H1 (cell line): ENCODE results near the gene PPP6R1. TPM values are rescaled to one million over a fixed set of nuclear protein-coding genes. Genes with fewer than 3 reads are reported as not detected.

ENCODE experiments used
- CTCF ChIA-PET: fragments of 300-600 bp; sonication (Branson Sonifier 250); formaldehyde crosslinking; loops from one replicate; lab custom pipeline; 2021; ENCODE audit not compliant: partially characterized antibody; lab: Charles Lee
- POLR2A ChIA-PET: fragments of 300-600 bp; sonication (Branson Sonifier 250); formaldehyde crosslinking; loops from one replicate; lab custom pipeline; 2021; ENCODE audit warnings: inconsistent platforms; ENCODE audit not compliant: partially characterized antibody; lab: Charles Lee
- DNase-seq, 2 experiments: peaks; one replicate each; pipeline versions ENCODE4 v3.0.0 to v3.0.0-alpha.2; 2010 to 2022; ENCODE audit warnings: low spot score in 2 of 2, low read depth in 1 of 2, mixed read lengths in 1 of 2
- FAIRE-seq: peaks from 2 replicates; lab custom pipeline; 2011; peaks lifted over from hg19 to GRCh38; lab: Jason Lieb, UNC
- H2AFZ ChIP-seq: 2 replicates; pipeline ENCODE4 v1.8.1; 2012; ENCODE audit warnings: low read length, inconsistent platforms
- H2AK5ac ChIP-seq: 2 replicates; pipeline ENCODE4 v1.6.1; 2013; ENCODE audit warnings: low read depth, low read length
- H2BK120ac ChIP-seq: replicated peaks from 2 replicates; pipeline ENCODE3; 2013; ENCODE audit warnings: low read depth, low read length, inconsistent platforms
- H2BK12ac ChIP-seq: 2 replicates; pipeline ENCODE4 v1.6.1; 2013; ENCODE audit warnings: low read depth, low read length
- H2BK15ac ChIP-seq: 2 replicates; pipeline ENCODE4 v1.6.1; 2013; ENCODE audit warnings: low read length
- H2BK20ac ChIP-seq: 2 replicates; pipeline ENCODE4 v1.6.1; 2013; ENCODE audit warnings: low read length
- H2BK5ac ChIP-seq: 2 replicates; pipeline ENCODE4 v1.6.1; 2013; ENCODE audit warnings: low read depth, low read length
- H3K14ac ChIP-seq: 2 replicates; pipeline ENCODE4 v1.6.1; 2013; ENCODE audit warnings: inconsistent platforms; ENCODE audit not compliant: insufficient read length
- H3K18ac ChIP-seq: 2 replicates; pipeline ENCODE4 v1.6.1; 2013; ENCODE audit warnings: low read length; ENCODE audit errors: extremely low read depth
- H3K23ac ChIP-seq: 2 replicates; pipeline ENCODE4 v1.6.1; 2013; ENCODE audit warnings: inconsistent platforms; ENCODE audit not compliant: insufficient read length
- H3K23me2 ChIP-seq: 2 replicates; pipeline ENCODE4 v1.6.1; 2013; ENCODE audit warnings: low read depth, low read length
- H3K27ac ChIP-seq: 2 replicates; pipeline ENCODE4 v1.6.1; 2011; ENCODE audit warnings: low read depth, low read length, inconsistent platforms
- H3K27me3 ChIP-seq, 4 experiments: replicated peaks in 1 of 4; 1 replicate in 1 of 4; 2 replicates in 3 of 4; pipeline versions ENCODE4 v1.6.1 to v1.8.1; 2011 to 2013; ENCODE audit warnings: low read length in 3 of 4, mild to moderate bottlenecking in 3 of 4, inconsistent platforms in 2 of 4, mixed read lengths in 2 of 4, moderate library complexity in 1 of 4; ENCODE audit not compliant: control insufficient read depth in 3 of 4, insufficient read depth in 3 of 4; ENCODE audit errors: extremely low read depth in 1 of 4
- H3K36me3 ChIP-seq, 4 experiments: 2 replicates each; pipeline versions ENCODE4 v1.6.1 to v1.8.1; 2011 to 2013; ENCODE audit warnings: mild to moderate bottlenecking in 4 of 4, low read length in 3 of 4, moderate library complexity in 2 of 4, control low read depth in 1 of 4, inconsistent platforms in 1 of 4; ENCODE audit not compliant: insufficient read depth in 4 of 4, control insufficient read depth in 2 of 4
- H3K4ac ChIP-seq: replicated peaks from 2 replicates; pipeline ENCODE3; 2013; ENCODE audit warnings: low read length, low read depth, mixed read lengths, inconsistent platforms; ENCODE audit not compliant: insufficient read length
- H3K4me1 ChIP-seq, 4 experiments: replicated peaks in 1 of 4; 1 replicate in 1 of 4; 2 replicates in 3 of 4; pipeline versions ENCODE4 v1.6.1 to v1.8.1; 2011 to 2013; ENCODE audit warnings: low read length in 3 of 4, inconsistent platforms in 2 of 4, mixed read lengths in 1 of 4; ENCODE audit not compliant: insufficient read depth in 4 of 4, control insufficient read depth in 3 of 4
- H3K4me2 ChIP-seq, 2 experiments: 2 replicates each; pipeline versions ENCODE4 v1.6.1 to v1.8.1; 2011 to 2013; ENCODE audit warnings: low read depth in 2 of 2, low read length in 2 of 2, control low read depth in 1 of 2, inconsistent platforms in 1 of 2, mild to moderate bottlenecking in 1 of 2; ENCODE audit not compliant: insufficient read depth in 1 of 2
- H3K4me3 ChIP-seq, 4 experiments: fragments of 200-600, 300-600 bp in 1 of 4; sonication (generic), shearing (Covaris generic), sonication (Bioruptor Twin) in 1 of 4; 2 replicates each; pipeline versions ENCODE4 v1.5.1 to v1.8.1; 2011 to 2016; ENCODE audit warnings: low read length in 4 of 4, low read depth in 3 of 4, control low read depth in 2 of 4, inconsistent platforms in 2 of 4, mild to moderate bottlenecking in 2 of 4, mixed read lengths in 1 of 4, moderate library complexity in 1 of 4; ENCODE audit not compliant: insufficient read depth in 2 of 4; ENCODE audit errors: extremely low read depth in 1 of 4
- H3K56ac ChIP-seq: replicated peaks from 2 replicates; pipeline ENCODE3; 2013; ENCODE audit warnings: low read depth, mild to moderate bottlenecking, mixed read lengths, low read length, inconsistent platforms; ENCODE audit not compliant: insufficient read length
- H3K79me1 ChIP-seq: 2 replicates; pipeline ENCODE4 v1.6.1; 2013; ENCODE audit warnings: low read depth, low read length, control low read depth
- H3K79me2 ChIP-seq, 2 experiments: 2 replicates each; pipeline versions ENCODE4 v1.6.1 to v1.8.1; 2012 to 2013; ENCODE audit warnings: low read length in 2 of 2, mild to moderate bottlenecking in 2 of 2, inconsistent platforms in 1 of 2; ENCODE audit not compliant: insufficient read depth in 2 of 2, control insufficient read depth in 1 of 2
- H3K9ac ChIP-seq, 4 experiments: replicated peaks in 1 of 4; 1 replicate in 1 of 4; 2 replicates in 3 of 4; pipeline versions ENCODE4 v1.6.1 to v1.8.1; 2011 to 2013; ENCODE audit warnings: low read depth in 3 of 4, low read length in 3 of 4, control low read depth in 2 of 4, mild to moderate bottlenecking in 2 of 4, moderate library complexity in 2 of 4, inconsistent platforms in 1 of 4; ENCODE audit errors: extremely low read depth in 1 of 4
- H3K9me3 ChIP-seq, 2 experiments: 2 replicates each; pipeline versions ENCODE4 v1.6.1 to v1.8.1; 2012 to 2013; ENCODE audit warnings: mild to moderate bottlenecking in 2 of 2, moderate library complexity in 2 of 2, control low read depth in 1 of 2, inconsistent platforms in 1 of 2, low read depth in 1 of 2, low read length in 1 of 2, mixed read lengths in 1 of 2; ENCODE audit not compliant: insufficient read depth in 2 of 2
- H4K20me1 ChIP-seq, 2 experiments: replicated peaks in 1 of 2; 2 replicates each; pipeline versions ENCODE3 to v1.8.1; 2011 to 2013; ENCODE audit warnings: inconsistent platforms in 2 of 2, low read length in 2 of 2, mild to moderate bottlenecking in 1 of 2; ENCODE audit not compliant: insufficient read depth in 2 of 2, control insufficient read depth in 1 of 2
- H4K5ac ChIP-seq: 2 replicates; pipeline ENCODE4 v1.6.1; 2013; ENCODE audit warnings: low read length, low read depth, mixed read lengths, inconsistent platforms; ENCODE audit not compliant: insufficient read length
- H4K8ac ChIP-seq: 2 replicates; pipeline ENCODE4 v1.8.0; 2013; ENCODE audit warnings: mild to moderate bottlenecking, moderate library complexity, low read length, inconsistent platforms; ENCODE audit not compliant: insufficient read depth; ENCODE audit errors: extremely low read depth
- H4K91ac ChIP-seq: replicated peaks from 2 replicates; pipeline ENCODE3; 2013; ENCODE audit warnings: low read length, mixed read lengths, inconsistent platforms; ENCODE audit not compliant: insufficient read length
- EGR1 ChIP-seq: IDR thresholded peaks from 2 replicates; pipeline ENCODE4 v1.6.1; 2011; ENCODE audit warnings: low read depth, low read length, borderline replicate concordance
- EP300 ChIP-seq, 2 experiments: IDR thresholded peaks; 1 replicate in 1 of 2; 2 replicates in 1 of 2; pipeline ENCODE4 v1.6.1; 2011 to 2012; ENCODE audit warnings: low read depth in 2 of 2, low read length in 2 of 2, mild to moderate bottlenecking in 2 of 2, borderline replicate concordance in 1 of 2, inconsistent platforms in 1 of 2, moderate library complexity in 1 of 2
- JUND ChIP-seq: IDR thresholded peaks from 2 replicates; pipeline ENCODE4 v1.6.1; 2011; ENCODE audit warnings: mild to moderate bottlenecking, improper control_type of control experiment, low read length
- TBP ChIP-seq: IDR thresholded peaks from 2 replicates; pipeline ENCODE4 v1.6.1; 2011; ENCODE audit warnings: low read depth, low read length, improper control_type of control experiment
- WGBS, 2 experiments: shearing (Covaris generic) in 1 of 2; methylation state at CpG; one replicate each; pipeline versions ENCODE4 v1.1.6 to v1.1.7; 2013 to 2015; ENCODE audit warnings: low lambda C conversion rate in 2 of 2, mixed read lengths in 2 of 2, inconsistent platforms in 1 of 2, low coverage in 1 of 2, missing lambda C conversion rate in 1 of 2; ENCODE audit not compliant: insufficient replicate concordance in 2 of 2, insufficient coverage in 1 of 2, insufficient read length in 1 of 2; ENCODE audit errors: extremely low coverage in 1 of 2, missing lambda C conversion rate in 1 of 2; 5-methylcytosine and 5-hydroxymethylcytosine counted together
- polyA plus RNA-seq, 7 experiments: library from polyadenylated mRNA; depleted of rRNA in 3 of 7; stranded (reverse) in 5 of 7; unstranded in 2 of 7; fragments of >200 nt in 5 of 7; fragments of 200-250 nt in 2 of 7; gene quantifications; 1 replicate in 5 of 7; 2 replicates in 1 of 7; 4 replicates in 1 of 7; pipeline versions ENCODE4 v1.2.1 to v1.2.3, GENCODE V29; 2011 to 2013; ENCODE audit warnings: missing spikeins in 2 of 7, mixed read lengths in 2 of 7
- total RNA-seq: library from RNA; stranded (reverse); fragmentation: NEBNext Ultra II Directional; extraction: Animal tissue kit (Norgen Biotek cat#: 25700); gene quantifications from 2 replicates; pipeline ENCODE4 v1.2.1, GENCODE V29; 2021
- TF ChIP-seq, protein P1 (sequence below): IDR thresholded peaks from 2 replicates; pipeline ENCODE4 v1.6.1; 2012; ENCODE audit warnings: low read length, inconsistent platforms

PPP6R1 gene
- total and polyA plus RNA-seq, 2 of the 8 experiments (the other 6 are each of a cell fraction or from before 2014, with no cell fraction given): 36.4 to 74.4 TPM

DNA sequence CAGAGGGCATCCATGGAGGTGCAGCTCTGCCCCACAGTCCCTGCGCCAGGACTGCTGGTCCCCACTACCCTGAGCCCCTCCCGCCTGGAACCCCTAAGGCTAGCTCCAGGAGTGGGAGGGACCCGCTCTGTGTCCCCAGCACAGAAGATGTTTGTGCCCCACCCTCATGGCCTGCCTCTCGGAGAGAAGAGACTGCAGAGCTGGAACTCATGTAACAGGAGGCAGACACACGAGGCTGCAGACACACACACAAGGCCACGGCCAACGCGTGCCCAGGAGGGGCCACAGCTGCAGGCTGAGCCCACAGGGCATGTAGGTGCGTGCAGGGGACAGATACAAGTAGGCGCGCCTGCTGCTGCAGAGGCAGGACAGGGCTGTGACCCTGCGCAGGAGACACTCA, 19.8 kb downstream of the PPP6R1 start:
- H4K91ac ChIP-seq: no peak overlapping the region
- POLR2A ChIA-PET: no interaction called here
- no peak overlapping the region for H2BK5ac ChIP-seq
- no peaks in the 10 kb centered on the region for H3K27me3 ChIP-seq
- no peak overlapping the region for H3K18ac ChIP-seq
- H3K79me2 ChIP-seq: no peaks in the 10 kb centered on the region
- H3K79me1 ChIP-seq: no peaks in the 10 kb centered on the region; the same call in 1 of the 2 replicates
- no peak overlapping the region for H3K9ac ChIP-seq
- H2BK15ac ChIP-seq: no peak overlapping the region
- 84% methylated on average over 12 of the region's 12 CpGs; no CpG with 5 or more reads in 1 of the 2 experiments for WGBS, 2 experiments
- DNase-seq (no peak), FAIRE-seq (no peak)
- no peak overlapping the region for H2BK20ac ChIP-seq
- H3K4me2 ChIP-seq: no peak overlapping the region
- H4K20me1 ChIP-seq: peaks cover 0 to 12% of the 10 kb centered on the region in 2 experiments
- H3K36me3 ChIP-seq: peaks cover 15 to 60% (median 49%) of the 10 kb centered on the region in 4 experiments
- no peak overlapping the region for H4K8ac ChIP-seq
- H3K23ac ChIP-seq: no peak overlapping the region
- no peak overlapping the region for H2BK120ac ChIP-seq
- H3K9me3 ChIP-seq: no peaks in the 10 kb centered on the region
- H3K27ac ChIP-seq: no peak overlapping the region
- H3K14ac ChIP-seq: no peak overlapping the region
- no peak overlapping the region for H3K4ac ChIP-seq
- no peak overlapping the region for H2AK5ac ChIP-seq
- no peak overlapping the region for H2AFZ ChIP-seq
- no peaks in the 10 kb centered on the region for H3K4me1 ChIP-seq
- no peak overlapping the region for H4K5ac ChIP-seq
- H2BK12ac ChIP-seq: no peak overlapping the region
- no peak overlapping the region for H3K56ac ChIP-seq
- no peak overlapping the region for H3K4me3 ChIP-seq
- CTCF ChIA-PET: interaction anchor here (0.6 to 8.4 kb wide), 2 partner anchors 11 to 17 kb away, joined by 3 to 32 read pairs; no protein-coding TSS in a partner anchor
- H3K23me2 ChIP-seq: no peaks in the 10 kb centered on the region
- TF ChIP-seq, protein P1, sequence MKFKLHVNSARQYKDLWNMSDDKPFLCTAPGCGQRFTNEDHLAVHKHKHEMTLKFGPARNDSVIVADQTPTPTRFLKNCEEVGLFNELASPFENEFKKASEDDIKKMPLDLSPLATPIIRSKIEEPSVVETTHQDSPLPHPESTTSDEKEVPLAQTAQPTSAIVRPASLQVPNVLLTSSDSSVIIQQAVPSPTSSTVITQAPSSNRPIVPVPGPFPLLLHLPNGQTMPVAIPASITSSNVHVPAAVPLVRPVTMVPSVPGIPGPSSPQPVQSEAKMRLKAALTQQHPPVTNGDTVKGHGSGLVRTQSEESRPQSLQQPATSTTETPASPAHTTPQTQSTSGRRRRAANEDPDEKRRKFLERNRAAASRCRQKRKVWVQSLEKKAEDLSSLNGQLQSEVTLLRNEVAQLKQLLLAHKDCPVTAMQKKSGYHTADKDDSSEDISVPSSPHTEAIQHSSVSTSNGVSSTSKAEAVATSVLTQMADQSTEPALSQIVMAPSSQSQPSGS: no peak
- TF ChIP-seq TBP (no peak), JUND (no peak), EP300 (IDR thresholded peaks at IDR 0.05; ENCODE audit: borderline replicate concordance in 1 of 2, low read depth in 2 of 2, low read length in 2 of 2) (no peak), EGR1 (no peak)
